ENCODE data around the gene ALOX5.

Gene ALOX5

DNA sequence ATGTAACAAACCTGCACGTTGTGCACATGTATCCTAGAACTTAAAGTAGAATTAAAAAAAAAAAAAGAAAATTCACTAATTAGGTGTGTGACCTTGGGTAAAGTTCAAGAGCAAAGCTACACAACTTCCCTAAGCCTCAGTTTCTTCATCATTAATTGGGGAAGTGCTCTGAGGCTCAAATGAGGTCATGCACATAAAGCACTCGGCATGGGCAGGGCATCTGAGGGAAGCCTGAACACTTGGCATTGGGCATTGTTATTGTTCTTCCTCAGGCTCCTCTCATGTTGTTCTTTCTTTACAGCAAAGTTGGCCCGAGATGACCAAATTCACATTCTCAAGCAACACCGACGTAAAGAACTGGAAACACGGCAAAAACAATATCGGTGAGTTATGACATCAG lies 21.5 kb downstream of the ALOX5 start:
- H3K4me1 ChIP-seq (ENCODE audit: low read length), result no peaks in the 10 kb centered on the region
- no peaks in the 10 kb centered on the region for H3K79me2 ChIP-seq (ENCODE audit: low read length)
- H3K36me3 ChIP-seq (replicated peaks; ENCODE audit: insufficient read depth, low read length), result no peaks in the 10 kb centered on the region
- H3K27me3 ChIP-seq (replicated peaks; ENCODE audit: insufficient read depth, low read length), result no peaks in the 10 kb centered on the region
- no peak overlapping the region for H2AFZ ChIP-seq (ENCODE audit: low read length)
- H3K9me3 ChIP-seq (replicated peaks; ENCODE audit: insufficient read depth, low read length), result no peaks in the 10 kb centered on the region
- H3K27ac ChIP-seq (ENCODE audit: low read length), result no peak overlapping the region
- H3K4me2 ChIP-seq (ENCODE audit: low read depth, low read length), result no peak overlapping the region
- H3F3A ChIP-seq (ENCODE audit: insufficient read depth, low read length), result no peaks in the 10 kb centered on the region
- H3K9ac ChIP-seq (ENCODE audit: low read length), result no peak overlapping the region
- no peak for DNase-seq
- H3K4me3 ChIP-seq (ENCODE audit: low read length), result no peak overlapping the region
- no peaks in the 10 kb centered on the region for H4K20me1 ChIP-seq (ENCODE audit: insufficient read depth, low read length)
- TF ChIP-seq, protein P1, sequence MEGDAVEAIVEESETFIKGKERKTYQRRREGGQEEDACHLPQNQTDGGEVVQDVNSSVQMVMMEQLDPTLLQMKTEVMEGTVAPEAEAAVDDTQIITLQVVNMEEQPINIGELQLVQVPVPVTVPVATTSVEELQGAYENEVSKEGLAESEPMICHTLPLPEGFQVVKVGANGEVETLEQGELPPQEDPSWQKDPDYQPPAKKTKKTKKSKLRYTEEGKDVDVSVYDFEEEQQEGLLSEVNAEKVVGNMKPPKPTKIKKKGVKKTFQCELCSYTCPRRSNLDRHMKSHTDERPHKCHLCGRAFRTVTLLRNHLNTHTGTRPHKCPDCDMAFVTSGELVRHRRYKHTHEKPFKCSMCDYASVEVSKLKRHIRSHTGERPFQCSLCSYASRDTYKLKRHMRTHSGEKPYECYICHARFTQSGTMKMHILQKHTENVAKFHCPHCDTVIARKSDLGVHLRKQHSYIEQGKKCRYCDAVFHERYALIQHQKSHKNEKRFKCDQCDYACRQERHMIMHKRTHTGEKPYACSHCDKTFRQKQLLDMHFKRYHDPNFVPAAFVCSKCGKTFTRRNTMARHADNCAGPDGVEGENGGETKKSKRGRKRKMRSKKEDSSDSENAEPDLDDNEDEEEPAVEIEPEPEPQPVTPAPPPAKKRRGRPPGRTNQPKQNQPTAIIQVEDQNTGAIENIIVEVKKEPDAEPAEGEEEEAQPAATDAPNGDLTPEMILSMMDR (IDR thresholded peaks at IDR 0.05; ENCODE audit: low read length), result no peak
- no peak for TF ChIP-seq EZH2 (optimal IDR thresholded peaks at IDR 0.05; ENCODE audit: low read depth, low read length)
- TF ChIP-seq EZH2phosphoT487 (IDR thresholded peaks at IDR 0.05; ENCODE audit: low read length), result no peak
- no peaks in the 10 kb centered on the region for H3K9me2 ChIP-seq (replicated peaks; ENCODE audit: insufficient read depth, low read length)

DNA sequence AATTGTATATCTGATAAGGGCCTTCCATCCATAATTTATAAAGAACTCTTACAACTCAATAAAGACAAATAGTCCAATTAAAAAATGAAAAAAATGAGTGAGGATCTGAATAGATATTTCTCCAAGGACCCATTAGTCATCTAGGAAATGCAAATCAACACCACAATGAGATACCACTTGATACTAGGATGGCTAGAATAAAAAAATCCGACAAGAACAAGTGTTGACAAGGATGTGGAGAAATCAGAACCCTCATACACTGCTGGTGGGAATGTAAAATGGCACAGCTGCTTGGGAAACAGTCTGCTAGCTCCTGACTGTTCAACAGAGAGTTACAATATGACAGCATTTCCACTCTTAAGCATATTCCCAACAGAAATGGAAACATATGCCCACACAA lies 24.6 kb downstream of the ALOX5 start:
- H4K20me1 ChIP-seq (ENCODE audit: insufficient read depth, low read length), result no peaks in the 10 kb centered on the region
- H3K36me3 ChIP-seq (replicated peaks; ENCODE audit: insufficient read depth, low read length), result no peaks in the 10 kb centered on the region
- H3K27me3 ChIP-seq (replicated peaks; ENCODE audit: insufficient read depth, low read length), result no peaks in the 10 kb centered on the region
- no peaks in the 10 kb centered on the region for H3F3A ChIP-seq (ENCODE audit: insufficient read depth, low read length)
- H3K9me2 ChIP-seq (replicated peaks; ENCODE audit: insufficient read depth, low read length), result no peaks in the 10 kb centered on the region
- H3K9ac ChIP-seq (ENCODE audit: low read length), result no peak overlapping the region
- no peak for DNase-seq
- H2AFZ ChIP-seq (ENCODE audit: low read length), result no peak overlapping the region
- H3K4me1 ChIP-seq (ENCODE audit: low read length), result no peaks in the 10 kb centered on the region
- TF ChIP-seq EZH2phosphoT487 (IDR thresholded peaks at IDR 0.05; ENCODE audit: low read length), result no peak
- TF ChIP-seq EZH2 (optimal IDR thresholded peaks at IDR 0.05; ENCODE audit: low read depth, low read length), result no peak
- TF ChIP-seq, protein P1 (IDR thresholded peaks at IDR 0.05; ENCODE audit: low read length), result no peak
- H3K9me3 ChIP-seq (replicated peaks; ENCODE audit: insufficient read depth, low read length), result no peaks in the 10 kb centered on the region
- H3K4me2 ChIP-seq (ENCODE audit: low read depth, low read length), result no peak overlapping the region
- no peak overlapping the region for H3K4me3 ChIP-seq (ENCODE audit: low read length)
- no peak overlapping the region for H3K27ac ChIP-seq (ENCODE audit: low read length)
- no peaks in the 10 kb centered on the region for H3K79me2 ChIP-seq (ENCODE audit: low read length)

DNA sequence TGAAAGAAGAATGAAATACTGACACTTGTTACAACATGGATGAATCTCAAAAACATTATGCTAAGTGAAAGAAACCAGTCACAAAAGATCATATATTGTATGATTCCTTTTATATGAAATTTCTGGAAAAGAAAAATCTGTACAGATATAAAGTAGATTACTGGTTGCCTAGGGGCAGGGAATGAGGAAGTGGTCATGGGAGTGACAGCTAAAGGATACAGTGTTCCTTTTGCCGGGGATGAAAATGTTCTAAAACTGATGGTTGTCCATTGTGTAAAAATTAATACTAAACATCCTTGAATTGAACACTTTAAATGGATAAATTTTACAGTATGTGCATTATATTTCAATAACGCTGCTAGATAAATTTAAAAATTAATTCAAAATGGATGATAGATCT lies 25.1 kb downstream of the ALOX5 start:
- Histone ChIP-seq H3K4me2 (ENCODE audit: low read depth, low read length) (no peak overlapping the region), H4K20me1 (ENCODE audit: insufficient read depth, low read length) (no peaks in the 10 kb centered on the region), H3K4me1 (ENCODE audit: low read length) (no peaks in the 10 kb centered on the region), H3K4me3 (ENCODE audit: low read length) (no peak overlapping the region), H3K9me3 (replicated peaks; ENCODE audit: insufficient read depth, low read length) (no peaks in the 10 kb centered on the region), H3K27ac (ENCODE audit: low read length) (no peak overlapping the region), H3K79me2 (ENCODE audit: low read length) (no peaks in the 10 kb centered on the region), H3K36me3 (replicated peaks; ENCODE audit: insufficient read depth, low read length) (no peaks in the 10 kb centered on the region), H3K9me2 (replicated peaks; ENCODE audit: insufficient read depth, low read length) (no peaks in the 10 kb centered on the region), H3F3A (ENCODE audit: insufficient read depth, low read length) (no peaks in the 10 kb centered on the region), H2AFZ (ENCODE audit: low read length) (no peak overlapping the region), H3K9ac (ENCODE audit: low read length) (no peak overlapping the region), H3K27me3 (replicated peaks; ENCODE audit: insufficient read depth, low read length) (no peaks in the 10 kb centered on the region)
- DNase-seq, result no peak
- no peak for TF ChIP-seq EZH2phosphoT487 (IDR thresholded peaks at IDR 0.05; ENCODE audit: low read length)
- no peak for TF ChIP-seq EZH2 (optimal IDR thresholded peaks at IDR 0.05; ENCODE audit: low read depth, low read length)
- TF ChIP-seq, protein P1 (IDR thresholded peaks at IDR 0.05; ENCODE audit: low read length), result no peak
